WTC11 (cell line): ENCODE results near the gene TMEM14C. TPM values are rescaled to one million over a fixed set of nuclear protein-coding genes. Genes with fewer than 3 reads are reported as not detected.
A peak's percentile ranks its signal among the peaks of the same experiment; 100 is the strongest.
"Not testable (repeated sequence)": the region's sequence is repeated elsewhere in the genome, so short reads cannot be mapped to it uniquely, and the experiment has no call there.

ENCODE experiments used
- ATAC-seq: fragments of 200-7000 bp; cut with Tn5 transposase; 2 replicates; pipeline ENCODE4 v1.10.0; 2021; ENCODE audit warnings: mild to moderate bottlenecking, moderate library complexity
- CTCF ChIA-PET: fragments of 300-600 bp; sonication (Branson Sonifier 250); formaldehyde crosslinking; loops from one replicate; lab custom pipeline; 2021; ENCODE audit warnings: antibody characterized with exemption; lab: Charles Lee
- POLR2A ChIA-PET: fragments of 350-600 bp; sonication (Branson Sonifier 250); formaldehyde crosslinking; loops from one replicate; lab custom pipeline; 2021; ENCODE audit warnings: antibody characterized with exemption; lab: Charles Lee
- DNase-seq: peaks from one replicate; pipeline ENCODE4 v3.0.0; 2021; ENCODE audit warnings: low spot score
- H3K27ac Mint-ChIP-seq: 2 replicates; pipeline ENCODE4 v1.8.0; 2021; ENCODE audit warnings: mixed read lengths
- H3K27me3 Mint-ChIP-seq: 2 replicates; pipeline ENCODE4 v1.8.0; 2021; ENCODE audit warnings: low read depth, mild to moderate bottlenecking, moderate library complexity, mixed read lengths
- H3K36me3 Mint-ChIP-seq: 2 replicates; pipeline ENCODE4 v1.8.0; 2021; ENCODE audit warnings: mixed read lengths
- H3K4me1 Mint-ChIP-seq: 2 replicates; pipeline ENCODE4 v1.8.0; 2022; ENCODE audit warnings: mixed read lengths
- H3K4me3 Mint-ChIP-seq: 2 replicates; pipeline ENCODE4 v1.8.0; 2021; ENCODE audit warnings: mild to moderate bottlenecking, moderate library complexity, mixed read lengths
- H3K9me3 Mint-ChIP-seq: 2 replicates; pipeline ENCODE4 v1.8.0; 2021; ENCODE audit warnings: mixed read lengths
- AFF4 ChIP-seq: sonication (generic); formaldehyde crosslinking; IDR thresholded peaks from 2 replicates; pipeline ENCODE4 v1.8.1; 2023; ENCODE audit warnings: mild to moderate bottlenecking, missing genetic modification reagents, borderline replicate concordance
- ATF3 ChIP-seq: sonication (generic); formaldehyde crosslinking; conservative IDR thresholded peaks from 2 replicates; pipeline ENCODE4 v1.8.1; 2022; ENCODE audit warnings: mild to moderate bottlenecking, missing genetic modification reagents
- CREB1 ChIP-seq: sonication (generic); formaldehyde crosslinking; IDR thresholded peaks from 2 replicates; pipeline ENCODE4 v1.8.0; 2023; ENCODE audit warnings: mild to moderate bottlenecking, missing genetic modification reagents
- CREM ChIP-seq: sonication (generic); formaldehyde crosslinking; IDR thresholded peaks from 2 replicates; pipeline ENCODE4 v1.8.1; 2022; ENCODE audit warnings: mild to moderate bottlenecking, missing genetic modification reagents, moderate library complexity
- FOXJ3 ChIP-seq: sonication (generic); formaldehyde crosslinking; IDR thresholded peaks from 2 replicates; pipeline ENCODE4 v1.9.0; 2021; ENCODE audit warnings: missing genetic modification reagents, mild to moderate bottlenecking, borderline replicate concordance
- GABPB1 ChIP-seq: sonication (generic); formaldehyde crosslinking; IDR thresholded peaks from 2 replicates; pipeline ENCODE4 v1.8.1; 2023; ENCODE audit warnings: mild to moderate bottlenecking, missing genetic modification reagents
- GRHL2 ChIP-seq: fragments of 250-450 bp; sonication (Bioruptor Pico); IDR thresholded peaks from 2 replicates; pipeline ENCODE4 v1.8.0; 2022; ENCODE audit warnings: mild to moderate bottlenecking, moderate library complexity; ENCODE audit not compliant: insufficient replicate concordance, severe bottlenecking
- GTF2I ChIP-seq: fragments of 250-450 bp; sonication (Bioruptor Pico); conservative IDR thresholded peaks from 2 replicates; pipeline ENCODE4 v1.4.0; 2021; ENCODE audit warnings: mild to moderate bottlenecking
- NFE2L1 ChIP-seq: sonication (generic); formaldehyde crosslinking; IDR thresholded peaks from 2 replicates; pipeline ENCODE4 v1.8.1; 2023; ENCODE audit warnings: missing genetic modification reagents
- PREB ChIP-seq: sonication (generic); formaldehyde crosslinking; IDR thresholded peaks from 2 replicates; pipeline ENCODE4 v1.8.1; 2022; ENCODE audit warnings: mild to moderate bottlenecking, missing genetic modification reagents, moderate library complexity, borderline replicate concordance
- PRRX2 ChIP-seq: fragments of 250-450 bp; sonication (Bioruptor Pico); IDR thresholded peaks from 2 replicates; pipeline ENCODE4 v1.8.0; 2021; ENCODE audit warnings: mild to moderate bottlenecking
- SOX15 ChIP-seq: fragments of 250-450 bp; sonication (Bioruptor Pico); IDR thresholded peaks from 2 replicates; pipeline ENCODE4 v1.9.0; 2021; ENCODE audit warnings: mild to moderate bottlenecking
- ZBTB43 ChIP-seq: sonication (generic); formaldehyde crosslinking; IDR thresholded peaks from 2 replicates; pipeline ENCODE4 v1.8.1; 2023; ENCODE audit warnings: mild to moderate bottlenecking, missing genetic modification reagents
- ZNF121 ChIP-seq: sonication (generic); formaldehyde crosslinking; IDR thresholded peaks from 2 replicates; pipeline ENCODE4 v1.8.0; 2023; ENCODE audit warnings: missing genetic modification reagents
- ZNF138 ChIP-seq: sonication (generic); formaldehyde crosslinking; conservative IDR thresholded peaks from 2 replicates; pipeline ENCODE4 v1.8.1; 2022; ENCODE audit warnings: mild to moderate bottlenecking, moderate library complexity, missing genetic modification reagents
- ZNF512 ChIP-seq: sonication (generic); formaldehyde crosslinking; IDR thresholded peaks from 2 replicates; pipeline ENCODE4 v1.8.1; 2022; ENCODE audit warnings: missing genetic modification reagents, borderline replicate concordance
- total RNA-seq: library from RNA; stranded (reverse); gene quantifications from 3 replicates; pipeline ENCODE4 v1.2.3, GENCODE V29; 2021
- TF ChIP-seq, protein P1 (sequence below): sonication (generic); formaldehyde crosslinking; IDR thresholded peaks from 2 replicates; pipeline ENCODE4 v1.8.1; 2022; ENCODE audit warnings: mild to moderate bottlenecking, moderate library complexity, missing genetic modification reagents

TMEM14C gene
- total RNA-seq, 1 experiment from 2014 or later: 103 TPM

DNA sequence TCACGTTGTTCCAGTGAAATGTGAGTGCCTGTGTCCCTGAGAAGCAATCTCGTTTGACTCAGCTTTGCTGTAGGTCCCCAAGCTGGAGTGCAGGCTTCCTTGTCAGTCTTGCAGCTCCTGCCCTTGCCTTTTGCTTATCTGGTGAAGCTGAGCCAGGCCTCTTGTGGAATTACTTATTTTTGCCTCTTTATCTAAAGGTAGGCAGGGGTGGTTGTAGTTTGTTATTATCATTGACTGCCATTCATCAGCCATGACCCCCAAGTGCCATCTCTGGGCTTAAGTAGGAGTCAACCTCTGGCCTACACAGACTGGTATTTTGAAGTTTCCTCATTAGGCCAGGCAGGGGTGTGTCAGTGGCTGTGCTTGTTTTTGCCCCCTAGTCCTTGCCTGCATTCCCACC, 26.9 kb downstream of the TMEM14C start:
- CTCF ChIA-PET: no interaction called here
- Mint-ChIP-seq H3K36me3 (peaks cover 32% of the 10 kb centered on the region), H3K27me3 (no peaks in the 10 kb centered on the region)
- TF ChIP-seq PREB (CRISPR knock-in tag) (no peak), FOXJ3 (CRISPR knock-in tag) (no peak), AFF4 (CRISPR knock-in tag) (no peak), PRRX2 (CRISPR knock-in tag) (no peak), NFE2L1 (no peak), ZBTB43 (CRISPR knock-in tag) (no peak), SOX15 (CRISPR knock-in tag) (no peak), ATF3 (CRISPR knock-in tag) (no peak), CREM (CRISPR knock-in tag) (no peak), GTF2I (no peak), ZNF138 (CRISPR knock-in tag) (no peak), CREB1 (CRISPR knock-in tag) (no peak), ZNF512 (no peak), GABPB1 (CRISPR knock-in tag) (no peak), GRHL2 (no peak), ZNF121 (CRISPR knock-in tag) (no peak)
- TF ChIP-seq, protein P1, sequence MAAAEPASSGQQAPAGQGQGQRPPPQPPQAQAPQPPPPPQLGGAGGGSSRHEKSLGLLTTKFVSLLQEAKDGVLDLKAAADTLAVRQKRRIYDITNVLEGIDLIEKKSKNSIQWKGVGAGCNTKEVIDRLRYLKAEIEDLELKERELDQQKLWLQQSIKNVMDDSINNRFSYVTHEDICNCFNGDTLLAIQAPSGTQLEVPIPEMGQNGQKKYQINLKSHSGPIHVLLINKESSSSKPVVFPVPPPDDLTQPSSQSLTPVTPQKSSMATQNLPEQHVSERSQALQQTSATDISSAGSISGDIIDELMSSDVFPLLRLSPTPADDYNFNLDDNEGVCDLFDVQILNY (CRISPR knock-in tag): no peak
- TF ChIP-seq, all 79 proteins: peak for 0
- no peak for DNase-seq
- peaks cover 30% of the 10 kb centered on the region for H3K4me1 Mint-ChIP-seq
- peak overlapping the region; percentile 55; the same call in 1 of the 2 replicates for H3K27ac Mint-ChIP-seq
- H3K4me3 Mint-ChIP-seq: peak overlapping the region; percentile 93; the same call in 1 of the 2 replicates
- H3K9me3 Mint-ChIP-seq: no peaks in the 10 kb centered on the region
- no peak for ATAC-seq
- POLR2A ChIA-PET: no interaction called here

- H3K9me3 Mint-ChIP-seq, DNase-seq, ATAC-seq, POLR2A ChIA-PET, H3K27me3 Mint-ChIP-seq, H3K4me3 Mint-ChIP-seq: not testable (repeated sequence)
- CTCF ChIA-PET: interaction anchor here (1.0 kb wide), 1 partner anchor 50 kb away, joined by 4 read pairs; no protein-coding TSS in a partner anchor
- H3K36me3 Mint-ChIP-seq: peaks cover 40% of the 10 kb centered on the region
- peak overlapping the region; percentile 73 for H3K27ac Mint-ChIP-seq
- peaks cover 21% of the 10 kb centered on the region for H3K4me1 Mint-ChIP-seq
These were observed 27.7 kb downstream of the TMEM14C start for GRCh38 chr6:10750568-10750967.

GRCh38 chr6:10751757-10752156, 28.9 kb downstream of the TMEM14C start:
- Mint-ChIP-seq H3K36me3 (peaks cover 50% of the 10 kb centered on the region), H3K4me1 (peaks cover 13% of the 10 kb centered on the region)
- ATAC-seq, H3K9me3 Mint-ChIP-seq, H3K27me3 Mint-ChIP-seq, POLR2A ChIA-PET, CTCF ChIA-PET, H3K4me3 Mint-ChIP-seq, DNase-seq, H3K27ac Mint-ChIP-seq: not testable (repeated sequence)
